GM18511 (cell line): ENCODE results near the gene ADAMTSL2.

Experiments used
- ATAC-seq: cut with Tn5 transposase; IDR thresholded peaks from one replicate; pipeline ENCODE4 v1.9.1; 2021; ENCODE audit warnings: mild to moderate bottlenecking, moderate library complexity; ENCODE audit not compliant: unreplicated experiment

ADAMTSL2 gene

DNA sequence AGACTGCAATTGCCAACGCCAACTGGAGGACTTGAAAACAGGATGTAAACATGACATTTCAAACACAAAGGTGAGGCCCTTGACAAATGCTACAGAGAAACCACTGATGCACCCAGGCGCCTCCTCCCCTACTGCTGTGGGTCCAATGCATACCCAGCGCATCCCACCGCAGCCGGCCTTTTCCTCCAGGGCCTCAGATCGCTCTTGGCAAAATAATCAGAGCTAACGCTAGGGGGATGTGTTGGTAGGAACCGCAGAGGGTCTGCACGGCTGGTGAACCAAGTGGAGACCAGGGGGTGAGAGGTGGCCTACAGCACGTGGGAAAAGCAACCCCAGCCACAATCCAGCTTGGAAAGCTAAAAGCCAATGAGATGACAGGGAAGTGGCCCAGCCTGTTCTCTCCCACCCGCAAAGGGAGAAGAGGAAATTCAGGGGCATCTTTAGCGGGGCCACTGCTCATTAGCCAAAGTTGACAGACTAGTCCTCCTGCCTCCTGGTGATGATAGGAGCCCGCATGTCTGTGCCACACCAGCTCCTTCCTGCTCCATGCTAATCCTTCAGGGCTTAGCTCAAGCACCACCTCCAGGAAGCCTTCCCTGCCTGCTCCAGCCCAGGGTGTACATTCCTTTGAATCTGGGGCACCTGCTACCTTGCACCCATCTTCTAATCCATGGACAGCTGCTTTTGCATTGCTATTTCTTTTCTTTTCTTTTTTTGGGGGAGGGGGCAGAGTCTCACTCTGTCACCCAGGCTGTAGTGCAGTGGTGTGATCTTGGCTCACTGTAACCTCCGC, 68.8 kb downstream of the ADAMTSL2 start:
- no peak for ATAC-seq

DNA sequence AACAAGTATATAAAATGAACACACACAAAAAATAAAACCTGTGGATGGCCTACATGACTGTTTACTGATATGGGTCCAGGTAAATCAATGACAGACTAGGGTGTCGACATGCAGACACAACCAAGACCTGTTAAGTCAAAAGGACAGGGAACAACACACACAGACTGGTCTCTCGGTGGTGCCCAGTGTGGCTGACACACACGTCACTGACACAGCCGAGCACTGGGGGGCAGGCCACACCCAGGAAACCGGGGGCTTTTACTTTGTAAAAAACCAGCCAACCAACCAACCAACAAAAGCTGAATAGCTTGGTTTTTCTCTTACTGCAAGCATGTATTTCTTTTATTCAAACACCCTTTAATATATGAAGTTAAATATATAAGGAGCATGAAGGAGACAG, 69.7 kb downstream of the ADAMTSL2 start:
- ATAC-seq, result no peak

GRCh38 chr9:133604856-133605255, 70.4 kb downstream of the ADAMTSL2 start:
- no peak for ATAC-seq

- no peak for ATAC-seq
Measured at GRCh38 chr9:133605446-133605845, 70.9 kb downstream of the ADAMTSL2 start.

GRCh38 chr9:133605856-133606707, 71.6 kb downstream of the ADAMTSL2 start:
- ATAC-seq, result no peak

GRCh38 chr9:133606708-133607025, 72.2 kb downstream of the ADAMTSL2 start:
- ATAC-seq, result no peak

DNA sequence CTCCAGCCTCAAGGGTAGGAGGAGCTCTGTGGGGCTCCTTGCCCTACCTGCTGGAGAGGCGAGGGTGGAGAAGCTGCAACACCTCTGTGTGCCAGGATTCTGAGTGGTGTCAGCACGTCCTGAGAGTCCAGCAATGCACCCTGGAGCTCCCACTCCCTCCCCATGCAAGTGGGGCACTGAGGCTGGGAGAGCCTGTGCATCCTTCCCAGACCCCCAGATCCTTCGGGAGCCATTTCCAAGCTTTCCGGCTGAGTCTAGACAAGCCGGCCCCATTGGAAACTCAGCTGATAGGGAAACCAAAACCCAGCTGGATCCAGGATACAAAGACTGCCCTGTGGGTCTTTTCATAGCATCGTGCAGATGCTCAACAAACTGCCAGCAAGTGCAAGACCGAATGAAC, 72.9 kb downstream of the ADAMTSL2 start:
- no peak for ATAC-seq

- no peak for ATAC-seq
Measured at GRCh38 chr9:133607976-133608375, 73.5 kb downstream of the ADAMTSL2 start.

DNA sequence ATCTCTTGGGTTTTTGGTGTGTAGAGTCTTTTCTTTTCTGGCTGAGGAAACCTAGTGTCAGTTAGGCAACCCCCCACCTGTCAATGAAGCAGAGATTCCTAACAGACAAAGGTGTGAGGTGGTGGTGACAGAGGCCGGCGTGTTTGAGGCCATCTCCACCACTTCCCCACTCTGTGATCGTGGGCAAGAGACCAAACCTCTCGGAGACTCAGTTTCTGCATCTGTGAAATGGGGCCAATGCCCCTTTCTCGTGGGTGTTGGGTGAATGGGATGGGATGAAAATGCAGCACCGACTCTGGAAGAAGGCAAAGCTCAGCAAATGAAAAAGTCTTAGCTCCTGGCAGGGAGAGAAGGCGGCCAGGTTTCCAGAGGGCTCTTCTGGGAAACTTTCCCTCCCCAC, 73.9 kb downstream of the ADAMTSL2 start:
- ATAC-seq, result no peak

DNA sequence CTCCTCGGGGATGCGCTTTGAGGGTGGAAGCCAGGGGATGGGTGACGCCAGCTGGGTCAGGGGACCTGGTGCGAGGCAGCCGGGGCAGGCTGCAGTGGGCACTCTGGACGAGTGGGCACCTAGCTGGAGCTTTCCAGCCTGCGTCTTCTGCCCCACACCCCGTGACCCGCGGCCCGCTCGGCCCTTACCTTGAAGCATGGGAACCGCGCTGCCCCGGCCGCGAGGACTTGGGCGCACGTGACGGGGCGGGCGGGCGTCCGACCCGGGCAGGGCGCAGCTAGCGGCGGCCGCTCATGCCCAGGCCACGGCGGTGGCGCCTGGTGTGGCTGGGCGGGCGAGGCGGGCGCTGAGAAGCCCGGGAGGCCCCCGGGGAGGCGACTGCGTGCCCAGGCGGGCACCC, 74.4 kb downstream of the ADAMTSL2 start:
- no peak for ATAC-seq

GRCh38 chr9:133609311-133610098, 75.0 kb downstream of the ADAMTSL2 start, which contains the start of gene FAM163B:
TSS of gene FAM163B (minus strand) at chr9:133609389. CDS start at chr9:133580223, 29,166 bp downstream.
- ATAC-seq, result no peak

GRCh38 chr9:133610845-133611244, 76.3 kb downstream of the ADAMTSL2 start:
- ATAC-seq, result no peak

DNA sequence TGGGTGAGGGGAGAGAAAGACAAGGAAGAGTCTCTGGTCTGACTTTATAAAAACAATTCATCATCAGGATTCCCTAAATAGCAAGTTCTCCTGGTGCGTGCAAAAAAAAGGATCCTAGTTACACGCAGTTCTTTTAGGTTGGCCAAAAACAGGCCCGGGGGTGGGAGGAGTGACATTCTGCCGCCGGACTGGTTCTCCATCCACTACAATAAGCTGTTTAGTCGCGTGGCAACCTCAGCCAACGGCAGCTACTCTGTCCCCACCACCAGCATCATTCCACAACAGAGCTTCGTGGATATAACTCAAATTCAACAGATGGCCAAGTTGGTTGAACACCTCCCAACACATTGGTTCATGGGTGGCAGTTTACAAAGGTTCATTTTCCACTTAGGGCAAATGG, 77.5 kb downstream of the ADAMTSL2 start:
- no peak for ATAC-seq

GRCh38 chr9:133612816-133613215, 78.3 kb downstream of the ADAMTSL2 start:
- no peak for ATAC-seq

DNA sequence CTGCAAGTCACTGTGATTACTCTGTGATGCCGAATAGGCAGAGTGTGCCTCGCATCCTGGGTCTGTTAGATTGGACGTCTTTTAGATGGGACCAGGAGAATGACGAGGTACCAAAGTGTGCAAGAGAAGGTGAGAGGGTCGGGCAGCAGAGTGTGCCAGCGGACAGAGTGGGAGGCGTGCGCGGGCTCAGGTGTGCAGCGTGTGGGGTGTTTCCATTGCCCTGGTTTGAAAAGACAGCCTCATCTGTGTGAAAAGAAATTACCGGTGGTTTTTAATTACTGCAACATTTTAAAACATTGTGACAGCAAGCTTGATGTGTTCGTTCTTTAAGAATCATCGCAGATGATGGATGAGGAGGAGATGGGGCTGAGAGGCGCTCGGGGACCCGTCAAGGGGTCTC, 78.9 kb downstream of the ADAMTSL2 start:
- no peak for ATAC-seq

- ATAC-seq, result no peak
Measured at GRCh38 chr9:133614056-133614455, 79.6 kb downstream of the ADAMTSL2 start.

GRCh38 chr9:133614678-133615077, 80.2 kb downstream of the ADAMTSL2 start:
- no peak for ATAC-seq

DNA sequence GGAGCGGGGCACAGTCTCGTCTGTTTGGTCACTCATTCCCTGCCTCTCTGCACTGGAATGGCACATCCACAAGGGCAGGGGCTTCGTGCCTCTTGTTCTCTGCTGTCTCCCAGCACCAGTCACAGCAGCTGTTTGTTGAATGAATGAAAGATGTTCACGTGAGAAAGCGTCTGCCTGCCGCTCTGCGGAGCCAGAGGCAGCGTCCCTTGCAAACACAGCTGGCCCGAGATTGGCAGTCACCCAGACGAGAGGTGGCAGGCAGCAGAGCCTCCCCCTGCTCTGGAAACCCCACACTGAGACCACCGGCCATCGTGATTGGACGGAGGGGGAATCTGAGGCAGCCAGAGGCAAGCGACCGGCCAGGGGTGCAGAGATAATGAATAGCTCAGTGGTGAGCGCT, 80.7 kb downstream of the ADAMTSL2 start:
- no peak for ATAC-seq

- no peak for ATAC-seq
Measured at GRCh38 chr9:133615606-133616188, 81.2 kb downstream of the ADAMTSL2 start.

DNA sequence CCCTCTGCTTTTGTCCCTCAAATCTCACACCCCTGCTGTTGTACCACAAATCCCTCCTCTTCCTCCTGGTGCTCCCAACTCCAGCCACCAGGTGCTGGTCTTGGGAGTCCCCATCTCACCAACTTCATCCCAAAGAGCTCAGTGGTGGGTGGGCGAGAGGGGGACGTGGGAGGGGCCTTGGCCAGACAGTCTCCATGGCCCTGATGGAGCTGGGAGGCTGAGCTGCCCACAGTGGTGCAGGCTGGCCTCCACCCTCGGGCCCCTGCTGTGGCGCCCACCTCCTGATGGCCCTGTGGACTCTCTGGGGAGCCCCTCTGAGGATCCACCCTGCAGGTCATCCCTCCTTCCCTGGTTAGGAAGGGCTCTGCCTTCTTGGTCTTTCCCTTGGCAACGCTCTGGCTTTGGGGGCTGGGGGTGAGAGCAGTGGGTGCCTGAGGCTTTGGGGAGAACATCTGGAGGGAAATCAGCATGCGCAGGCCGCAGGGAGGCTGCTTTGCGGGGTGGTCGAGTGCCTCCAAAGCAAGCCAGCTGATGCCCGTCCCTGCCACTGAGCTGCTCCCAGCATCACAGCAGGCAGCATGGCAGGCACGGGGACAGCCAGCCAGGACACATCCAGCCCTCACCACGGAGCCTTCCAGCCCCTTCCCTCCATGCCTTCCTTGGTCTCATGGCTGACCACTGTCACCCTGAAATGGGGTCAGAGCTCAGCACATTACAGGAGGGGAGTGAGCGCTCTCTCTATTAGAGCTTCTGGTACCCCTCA, 82.3 kb downstream of the ADAMTSL2 start:
- ATAC-seq, result no peak
